HepG2 (cell line): ENCODE measurements around the gene ZBTB8OS. TPM values are rescaled to one million over a fixed set of nuclear protein-coding genes. Genes with fewer than 3 reads are reported as not detected.
"Not testable (repeated sequence)": the region's sequence is repeated elsewhere in the genome, so short reads cannot be mapped to it uniquely, and the experiment has no call there.

Source experiments
- ATAC-seq: fragments of 200-7000 bp; cut with Tn5 transposase; 3 replicates; pipeline ENCODE4 v1.9.1; 2020; ENCODE audit warnings: mild to moderate bottlenecking, moderate library complexity
- BruUV-seq: library from RNA; stranded (reverse); fragments of 400-500 nt; replicated peaks from 2 replicates; lab custom pipeline; 2021; lab: Mats Ljungman, UMichigan
- CTCF ChIA-PET: fragments of 300-600 bp; formaldehyde crosslinking; extraction: SDS; loops from one replicate; lab custom pipeline; 2021; ENCODE audit warnings: low total read pairs, inconsistent platforms, low intra/inter-chr PET ratio; lab: Yijun Ruan, JAX
- POLR2A ChIA-PET: fragments of 350-600 bp; sonication (Branson Sonifier 250); formaldehyde crosslinking; loops from one replicate; lab custom pipeline; 2020; ENCODE audit warnings: antibody characterized with exemption, inconsistent platforms; lab: Yijun Ruan, JAX
- DNase-seq: peaks from one replicate; pipeline ENCODE4 v3.0.0-alpha.2; 2015; ENCODE audit warnings: low spot score
- FAIRE-seq: peaks from 3 replicates; lab custom pipeline; 2011; peaks lifted over from hg19 to GRCh38; lab: Jason Lieb, UNC
- H2AFZ ChIP-seq: one replicate; pipeline ENCODE4 v1.6.1; 2011; ENCODE audit warnings: low read length, inconsistent platforms
- H3K27ac ChIP-seq: fragments of 300-600 bp; 3 replicates; pipeline ENCODE4 v1.8.0; 2011; ENCODE audit warnings: mixed run types, mild to moderate bottlenecking, mixed read lengths, low read length, inconsistent platforms; ENCODE audit not compliant: insufficient read depth; ENCODE audit errors: extremely low read length
- H3K27me3 ChIP-seq, 2 experiments: fragments of 200-600 bp in 1 of 2; 2 replicates in 1 of 2; 3 replicates in 1 of 2; pipeline versions ENCODE4 v1.6.0 to v1.8.0; 2011; ENCODE audit warnings: low read length in 2 of 2, mild to moderate bottlenecking in 2 of 2, moderate library complexity in 2 of 2, inconsistent platforms in 1 of 2; ENCODE audit not compliant: insufficient read depth in 2 of 2, control insufficient read depth in 1 of 2
- H3K36me3 ChIP-seq, 2 experiments: fragments of 200-600 bp in 1 of 2; replicated peaks in 1 of 2; 2 replicates in 1 of 2; 3 replicates in 1 of 2; pipeline versions ENCODE4 v1.5.1 to v1.8.0; 2011; ENCODE audit warnings: low read length in 2 of 2, inconsistent platforms in 1 of 2; ENCODE audit not compliant: insufficient read depth in 2 of 2, control insufficient read depth in 1 of 2
- H3K4me1 ChIP-seq: 2 replicates; pipeline ENCODE4 v1.5.1; 2012; ENCODE audit warnings: low read length, inconsistent platforms; ENCODE audit not compliant: insufficient read depth
- H3K4me2 ChIP-seq: 2 replicates; pipeline ENCODE4 v1.6.0; 2011; ENCODE audit warnings: low read depth, low read length, inconsistent platforms
- H3K4me3 ChIP-seq, 3 experiments: fragments of 200-600 bp in 1 of 3; sonication (generic), shearing (Covaris generic) in 1 of 3; replicated peaks in 1 of 3; 2 replicates each; pipeline ENCODE4 v1.5.1; 2011 to 2016; ENCODE audit warnings: low read length in 3 of 3, inconsistent platforms in 2 of 3, low read depth in 2 of 3, mild to moderate bottlenecking in 2 of 3, control low read depth in 1 of 3, mixed read lengths in 1 of 3; ENCODE audit not compliant: insufficient read depth in 1 of 3
- H3K79me2 ChIP-seq: one replicate; pipeline ENCODE4 v1.6.1; 2011; ENCODE audit warnings: low read length, inconsistent platforms; ENCODE audit not compliant: insufficient read depth
- H3K9ac ChIP-seq: 2 replicates; pipeline ENCODE4 v1.6.0; 2011; ENCODE audit warnings: mild to moderate bottlenecking, low read depth, low read length, inconsistent platforms; ENCODE audit not compliant: insufficient read depth
- H3K9me3 ChIP-seq: 2 replicates; pipeline ENCODE4 v1.5.1; 2012; ENCODE audit warnings: mild to moderate bottlenecking, low read length
- H4K20me1 ChIP-seq: 2 replicates; pipeline ENCODE4 v1.6.0; 2011; ENCODE audit warnings: inconsistent platforms, mild to moderate bottlenecking, low read length, moderate library complexity; ENCODE audit not compliant: insufficient read depth
- CREM ChIP-seq, 2 experiments: sonication (generic) in 1 of 2; formaldehyde crosslinking in 1 of 2; IDR thresholded peaks; 2 replicates each; pipeline versions ENCODE4 v1.4.0 to v1.6.1; 2016 to 2020; ENCODE audit warnings: antibody characterized with exemption in 1 of 2, mild to moderate bottlenecking in 1 of 2, missing genetic modification reagents in 1 of 2
- MAFK ChIP-seq, 2 experiments: IDR thresholded peaks in 1 of 2; conservative IDR thresholded peaks in 1 of 2; 2 replicates each; pipeline ENCODE4 v1.6.1; 2011; ENCODE audit warnings: improper control_type of control experiment in 2 of 2, low read length in 2 of 2
- NFIB ChIP-seq: sonication (generic); formaldehyde crosslinking; IDR thresholded peaks from 2 replicates; pipeline ENCODE4 v1.9.0; 2021; ENCODE audit warnings: missing genetic modification reagents, mild to moderate bottlenecking, borderline replicate concordance
- WIZ ChIP-seq: sonication (generic); formaldehyde crosslinking; IDR thresholded peaks from 2 replicates; pipeline ENCODE4 v1.5.1; 2020; ENCODE audit warnings: mild to moderate bottlenecking, missing genetic modification reagents
- ZNF280B ChIP-seq: sonication (generic); formaldehyde crosslinking; IDR thresholded peaks from 2 replicates; pipeline ENCODE4 v1.5.0; 2020; ENCODE audit warnings: missing genetic modification reagents, mild to moderate bottlenecking, borderline replicate concordance
- ZNF788 ChIP-seq: sonication (generic); formaldehyde crosslinking; IDR thresholded peaks from 2 replicates; pipeline ENCODE4 v1.5.0; 2020; ENCODE audit warnings: mild to moderate bottlenecking, missing genetic modification reagents, borderline replicate concordance
- ZNF83 ChIP-seq: sonication (generic); formaldehyde crosslinking; IDR thresholded peaks from 2 replicates; pipeline ENCODE4 v1.4.0; 2020; ENCODE audit warnings: missing genetic modification reagents, mild to moderate bottlenecking, borderline replicate concordance
- WGBS: methylation state at CpG from one replicate; pipeline ENCODE4 v1.1.6; 2017; ENCODE audit warnings: low lambda C conversion rate; 5-methylcytosine and 5-hydroxymethylcytosine counted together
- in situ Hi-C: cut with HindIII; loops from 2 replicates; pipeline ENCODE4 v1.10.0; 2017; ENCODE audit warnings: low pct_unique_long_range_greater_than_20kb; ENCODE audit not compliant: extremely low pct_ligation_motif_present
- intact Hi-C: fragments of 100-400 bp; cut with micrococcal nuclease; formaldehyde crosslinking; loops from one replicate; pipeline ENCODE4 v1.10.0; 2022; ENCODE audit not compliant: unreplicated experiment
- polyA plus RNA-seq, 8 experiments: library from polyadenylated mRNA; depleted of rRNA in 3 of 8; stranded (reverse) in 7 of 8; unstranded in 1 of 8; fragments of >200 nt; fragmentation: Illumina TruSeq in 4 of 8; extraction: Trizol in 4 of 8; gene quantifications; 2 replicates each; pipeline versions ENCODE4 v1.2.1 to v1.2.3, GENCODE V29; 2011 to 2016; ENCODE audit warnings: low read depth in 4 of 8, missing spikeins in 1 of 8, mixed read lengths in 1 of 8; ENCODE audit not compliant: insufficient read depth in 1 of 8
- total RNA-seq, 5 experiments: library from RNA; depleted of rRNA; stranded (reverse); fragments of >200 nt; fragmentation: Illumina TruSeq; extraction: Trizol; gene quantifications; 2 replicates each; pipeline ENCODE4 v1.2.3, GENCODE V29; 2016; ENCODE audit warnings: low read depth in 1 of 5
- TF ChIP-seq, protein P1 (sequence below): IDR thresholded peaks from 2 replicates; pipeline ENCODE4 v1.6.1; 2016; ENCODE audit warnings: mild to moderate bottlenecking, missing biosample characterization, missing genetic modification reagents
- TF ChIP-seq, protein P2 (sequence below): sonication (generic); formaldehyde crosslinking; IDR thresholded peaks from 2 replicates; pipeline ENCODE4 v1.5.0; 2020; ENCODE audit warnings: mild to moderate bottlenecking, missing genetic modification reagents

ZBTB8OS gene
- total and polyA plus RNA-seq, 2 of the 13 experiments (the other 11 are each of a cell fraction or from before 2014, with no cell fraction given), result 57.7 to 84.8 TPM

DNA sequence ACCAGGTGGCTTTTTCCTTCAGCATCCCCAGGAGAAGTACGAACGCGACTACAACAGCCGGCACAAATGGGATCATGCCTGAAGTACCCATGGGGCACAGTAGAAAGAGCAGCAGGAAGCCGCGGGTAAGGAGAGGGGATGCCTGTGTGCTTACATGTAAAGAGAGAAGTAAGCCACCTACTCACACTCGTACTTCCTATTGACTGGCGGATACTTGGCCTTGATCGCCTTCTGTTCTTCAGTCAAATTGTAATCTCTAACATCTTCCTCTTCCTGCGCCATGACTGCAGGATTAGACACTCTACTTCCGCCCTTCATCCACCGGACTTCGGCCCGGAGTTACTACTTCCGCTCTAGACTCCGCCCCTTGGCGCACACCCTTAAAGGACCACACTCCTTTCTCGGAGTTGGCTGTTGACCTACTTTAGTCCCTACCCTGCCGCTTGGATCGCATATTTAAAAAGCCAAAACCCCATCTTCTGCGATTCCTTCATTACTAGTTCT, at the start of gene ZBTB8OS (continued):
- 0 out of 2 replicates have a peak, but pooled peaks have one; percentile 8 for TF ChIP-seq ZNF788
- TF ChIP-seq NFIB, result no peak
- peak; percentile 81; the same call in 1 of the 2 replicates for TF ChIP-seq CREM (IDR thresholded peaks at IDR 0.05)
- no peak for TF ChIP-seq CREM (CRISPR knock-in tag; IDR thresholded peaks at IDR 0.05)
- TF ChIP-seq, protein P1, sequence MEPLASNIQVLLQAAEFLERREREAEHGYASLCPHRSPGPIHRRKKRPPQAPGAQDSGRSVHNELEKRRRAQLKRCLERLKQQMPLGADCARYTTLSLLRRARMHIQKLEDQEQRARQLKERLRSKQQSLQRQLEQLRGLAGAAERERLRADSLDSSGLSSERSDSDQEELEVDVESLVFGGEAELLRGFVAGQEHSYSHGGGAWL, result no peak

DNA sequence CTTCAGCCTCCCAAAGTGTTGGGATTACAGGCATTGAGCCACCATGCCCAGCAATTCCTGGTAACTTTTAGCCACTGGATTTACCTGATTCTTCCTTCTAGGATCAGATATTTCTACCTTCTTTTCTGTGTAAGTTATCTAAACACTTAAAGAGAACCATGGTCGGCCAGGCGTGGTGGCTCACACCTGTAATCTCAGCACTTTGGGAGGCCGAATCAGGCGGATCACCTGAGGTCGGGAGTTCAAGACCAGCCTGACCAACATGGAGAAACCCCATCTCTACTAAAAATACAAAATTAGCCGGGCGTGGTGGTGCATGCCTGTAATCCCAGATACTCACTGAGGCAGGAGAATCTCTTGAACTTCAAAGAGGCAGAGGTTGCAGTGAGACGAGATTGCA, 46.6 kb upstream of the ZBTB8OS start:
- H3K36me3 ChIP-seq, in situ Hi-C loops, H3K9me3 ChIP-seq, DNase-seq, H4K20me1 ChIP-seq, H2AFZ ChIP-seq, FAIRE-seq, H3K79me2 ChIP-seq, intact Hi-C loops, POLR2A ChIA-PET, H3K4me3 ChIP-seq, H3K4me2 ChIP-seq, CTCF ChIA-PET, H3K27ac ChIP-seq, ATAC-seq, BruUV-seq, H3K9ac ChIP-seq: not testable (repeated sequence)
- H3K4me1 ChIP-seq, result peaks cover 35% of the 10 kb centered on the region
- WGBS, result 85% methylated on average over 8 of the region's 8 CpGs
- peaks cover 0 to 10% of the 10 kb centered on the region in 2 experiments; a peak in 3 of 5 replicates for H3K27me3 ChIP-seq

DNA sequence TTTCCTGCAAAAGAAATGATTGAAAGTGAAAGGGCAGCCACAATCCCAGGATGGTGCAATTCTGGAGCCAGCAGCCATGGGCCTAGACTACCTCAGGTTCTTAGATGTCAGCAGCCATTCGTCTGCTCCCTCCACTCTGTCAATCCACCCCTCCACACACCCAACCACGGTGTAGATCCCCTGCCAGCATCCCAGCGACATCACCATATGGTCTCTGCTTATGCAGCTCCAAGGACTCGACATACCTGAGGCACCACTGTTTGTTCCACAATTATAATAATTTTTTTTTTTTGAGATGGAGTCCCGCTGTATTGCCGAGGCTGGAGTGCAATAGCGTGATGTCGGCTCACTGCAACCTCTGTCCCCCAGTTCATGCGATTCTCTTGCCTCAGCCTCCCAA, 45.7 kb upstream of the ZBTB8OS start:
- in situ Hi-C loops (no loop called here), intact Hi-C loops (no loop called here)
- 77% methylated on average over 9 of the region's 9 CpGs for WGBS
- Histone ChIP-seq H3K4me2 (peak overlapping the region; percentile 96), H3K9me3 (no peaks in the 10 kb centered on the region), H2AFZ (peak overlapping the region; percentile 51), H3K36me3 (no peaks in the 10 kb centered on the region), H3K4me3 (peak overlapping the region in 1 of 3 experiments; percentile 73; a peak in 2 of 6 replicates), H3K79me2 (peaks cover 4% of the 10 kb centered on the region), H3K4me1 (peaks cover 27% of the 10 kb centered on the region), H3K9ac (peak overlapping the region; percentile 81; the same call in 1 of the 2 replicates), H3K27me3 (peaks cover 0 to under 1% of the 10 kb centered on the region in 2 experiments; a peak in 2 of 5 replicates), H3K27ac (peak overlapping the region; percentile 95), H4K20me1 (no peaks in the 10 kb centered on the region)
- TF ChIP-seq WIZ (CRISPR knock-in tag) (0 out of 2 replicates have a peak, but pooled peaks have one; percentile 13), ZNF83 (no peak), ZNF280B (CRISPR knock-in tag) (no peak), MAFK (conservative IDR thresholded peaks at IDR 0.05 in 1 of 2, IDR thresholded peaks at IDR 0.05 in 1 of 2; ENCODE audit: low read length in 2 of 2) (no peak)
- TF ChIP-seq, protein P2, sequence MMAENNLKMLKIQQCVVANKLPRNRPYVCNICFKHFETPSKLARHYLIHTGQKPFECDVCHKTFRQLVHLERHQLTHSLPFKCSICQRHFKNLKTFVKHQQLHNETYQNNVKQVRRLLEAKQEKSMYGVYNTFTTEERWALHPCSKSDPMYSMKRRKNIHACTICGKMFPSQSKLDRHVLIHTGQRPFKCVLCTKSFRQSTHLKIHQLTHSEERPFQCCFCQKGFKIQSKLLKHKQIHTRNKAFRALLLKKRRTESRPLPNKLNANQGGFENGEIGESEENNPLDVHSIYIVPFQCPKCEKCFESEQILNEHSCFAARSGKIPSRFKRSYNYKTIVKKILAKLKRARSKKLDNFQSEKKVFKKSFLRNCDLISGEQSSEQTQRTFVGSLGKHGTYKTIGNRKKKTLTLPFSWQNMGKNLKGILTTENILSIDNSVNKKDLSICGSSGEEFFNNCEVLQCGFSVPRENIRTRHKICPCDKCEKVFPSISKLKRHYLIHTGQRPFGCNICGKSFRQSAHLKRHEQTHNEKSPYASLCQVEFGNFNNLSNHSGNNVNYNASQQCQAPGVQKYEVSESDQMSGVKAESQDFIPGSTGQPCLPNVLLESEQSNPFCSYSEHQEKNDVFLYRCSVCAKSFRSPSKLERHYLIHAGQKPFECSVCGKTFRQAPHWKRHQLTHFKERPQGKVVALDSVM (CRISPR knock-in tag), result 0 out of 2 replicates have a peak, but pooled peaks have one; percentile 23
- POLR2A ChIA-PET, result no interaction called here
- ATAC-seq, result peak; percentile 11; the same call in 2 of the 3 replicates
- DNase-seq, result no peak
- BruUV-seq, result no TSS peak
- no peak for FAIRE-seq
- CTCF ChIA-PET, result no interaction called here
